ENCODE data around the gene P2RX2. TPM values are rescaled to one million over a fixed set of nuclear protein-coding genes. Genes with fewer than 3 reads are reported as not detected.

The P2RX2 gene
- polyA plus RNA-seq, 2 of the 4 experiments (the other 2 are of a cell fraction), result not detected

GRCh38 chr12:132587781-132588180 is 30.8 kb upstream of the P2RX2 start (continued):
- TF ChIP-seq, protein P1, sequence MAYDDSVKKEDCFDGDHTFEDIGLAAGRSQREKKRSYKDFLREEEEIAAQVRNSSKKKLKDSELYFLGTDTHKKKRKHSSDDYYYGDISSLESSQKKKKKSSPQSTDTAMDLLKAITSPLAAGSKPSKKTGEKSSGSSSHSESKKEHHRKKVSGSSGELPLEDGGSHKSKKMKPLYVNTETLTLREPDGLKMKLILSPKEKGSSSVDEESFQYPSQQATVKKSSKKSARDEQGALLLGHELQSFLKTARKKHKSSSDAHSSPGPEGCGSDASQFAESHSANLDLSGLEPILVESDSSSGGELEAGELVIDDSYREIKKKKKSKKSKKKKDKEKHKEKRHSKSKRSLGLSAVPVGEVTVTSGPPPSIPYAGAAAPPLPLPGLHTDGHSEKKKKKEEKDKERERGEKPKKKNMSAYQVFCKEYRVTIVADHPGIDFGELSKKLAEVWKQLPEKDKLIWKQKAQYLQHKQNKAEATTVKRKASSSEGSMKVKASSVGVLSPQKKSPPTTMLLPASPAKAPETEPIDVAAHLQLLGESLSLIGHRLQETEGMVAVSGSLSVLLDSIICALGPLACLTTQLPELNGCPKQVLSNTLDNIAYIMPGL (CRISPR knock-in tag; IDR thresholded peaks at IDR 0.05; ENCODE audit: borderline replicate concordance), result no peak
- TF ChIP-seq EP300 (IDR thresholded peaks at IDR 0.05), result no peak

- ATAC-seq, result peak in 1 of 2 experiments; percentile 8; a peak in 3 of 6 replicates
- Histone ChIP-seq H3K9me3 (no peaks in the 10 kb centered on the region), H3K27ac (no peak overlapping the region), H3K4me1 (no peaks in the 10 kb centered on the region), H3K4me3 (no peak overlapping the region), H3K4me2 (no peak overlapping the region)
- no peak for DNase-seq (ENCODE audit: low read depth in 1 of 2, low spot score in 1 of 2)
- ChIA-PET POLR2A (no interaction called here), CTCF (no interaction called here)
- no peak for TF ChIP-seq TP53 (CRISPR knock-in tag; IDR thresholded peaks at IDR 0.05)
- TF ChIP-seq, protein P2, sequence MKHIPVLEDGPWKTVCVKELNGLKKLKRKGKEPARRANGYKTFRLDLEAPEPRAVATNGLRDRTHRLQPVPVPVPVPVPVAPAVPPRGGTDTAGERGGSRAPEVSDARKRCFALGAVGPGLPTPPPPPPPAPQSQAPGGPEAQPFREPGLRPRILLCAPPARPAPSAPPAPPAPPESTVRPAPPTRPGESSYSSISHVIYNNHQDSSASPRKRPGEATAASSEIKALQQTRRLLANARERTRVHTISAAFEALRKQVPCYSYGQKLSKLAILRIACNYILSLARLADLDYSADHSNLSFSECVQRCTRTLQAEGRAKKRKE (CRISPR knock-in tag; IDR thresholded peaks at IDR 0.05; ENCODE audit: low read depth), result no peak
- no peak for TF ChIP-seq HOXB5 (CRISPR knock-in tag; IDR thresholded peaks at IDR 0.05)
- WGBS (ENCODE audit: missing lambda C conversion rate), result 66% methylated on average over 6 of the region's 6 CpGs
- no peak for FAIRE-seq
These were observed 30.3 kb upstream of the P2RX2 start for GRCh38 chr12:132588319-132588718.

- DNase-seq (ENCODE audit: low read depth in 1 of 2, low spot score in 1 of 2) (no peak), FAIRE-seq (no peak), ATAC-seq (no peak)
- Histone ChIP-seq H3K9me3 (no peaks in the 10 kb centered on the region), H3K4me1 (no peaks in the 10 kb centered on the region), H3K4me2 (no peak overlapping the region), H3K27ac (no peak overlapping the region), H3K4me3 (no peak overlapping the region)
- 67% methylated on average over 19 of the region's 19 CpGs for WGBS (ENCODE audit: missing lambda C conversion rate)
- CTCF ChIA-PET, result interaction anchor here (1.1 to 1.2 kb wide), 2 partner anchors 23 to 26 kb away, joined by 3 read pairs; no protein-coding TSS in a partner anchor
- POLR2A ChIA-PET, result no interaction called here
- TF ChIP-seq RAD21 (conservative IDR thresholded peaks at IDR 0.05 in 1 of 2, IDR thresholded peaks at IDR 0.05 in 1 of 2) (no peak), TFCP2L1 (CRISPR knock-in tag; IDR thresholded peaks at IDR 0.05) (no peak), USF2 (IDR thresholded peaks at IDR 0.05) (no peak), RNF2 (IDR thresholded peaks at IDR 0.05; ENCODE audit: borderline replicate concordance, low read depth) (no peak), POLR2AphosphoS2 (conservative IDR thresholded peaks at IDR 0.05; ENCODE audit: low read length) (no peak), CEBPB (IDR thresholded peaks at IDR 0.05) (no peak), CBX2 (IDR thresholded peaks at IDR 0.05; ENCODE audit: borderline replicate concordance, low read depth) (no peak)
These were observed 29.5 kb upstream of the P2RX2 start for GRCh38 chr12:132588821-132589669.

GRCh38 chr12:132591107-132591935 is 27.3 kb upstream of the P2RX2 start:
- no peak overlapping the region for H3K4me2 ChIP-seq
- 0 out of 3 replicates have a peak, but pooled peaks cover 3% of the 10 kb centered on the region for H3K4me1 ChIP-seq
- no peaks in the 10 kb centered on the region for H3K9me3 ChIP-seq
- no peak overlapping the region for H3K27ac ChIP-seq
- no peak for FAIRE-seq
- H3K4me3 ChIP-seq, result no peak overlapping the region
- TF ChIP-seq, protein P2 (CRISPR knock-in tag; IDR thresholded peaks at IDR 0.05; ENCODE audit: low read depth), result no peak
- TF ChIP-seq ZFP36 (IDR thresholded peaks at IDR 0.05; ENCODE audit: borderline replicate concordance, partially characterized antibody) (no peak), HOXB13 (CRISPR knock-in tag; IDR thresholded peaks at IDR 0.05; ENCODE audit: low read depth) (no peak), FOXS1 (CRISPR knock-in tag; IDR thresholded peaks at IDR 0.05) (no peak)
- TF ChIP-seq, protein P3, sequence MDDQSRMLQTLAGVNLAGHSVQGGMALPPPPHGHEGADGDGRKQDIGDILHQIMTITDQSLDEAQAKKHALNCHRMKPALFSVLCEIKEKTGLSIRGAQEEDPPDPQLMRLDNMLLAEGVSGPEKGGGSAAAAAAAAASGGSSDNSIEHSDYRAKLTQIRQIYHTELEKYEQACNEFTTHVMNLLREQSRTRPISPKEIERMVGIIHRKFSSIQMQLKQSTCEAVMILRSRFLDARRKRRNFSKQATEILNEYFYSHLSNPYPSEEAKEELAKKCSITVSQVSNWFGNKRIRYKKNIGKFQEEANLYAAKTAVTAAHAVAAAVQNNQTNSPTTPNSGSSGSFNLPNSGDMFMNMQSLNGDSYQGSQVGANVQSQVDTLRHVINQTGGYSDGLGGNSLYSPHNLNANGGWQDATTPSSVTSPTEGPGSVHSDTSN (IDR thresholded peaks at IDR 0.05), result no peak
- no peak for ATAC-seq
- ChIA-PET CTCF (interaction anchor here (0.7 to 1.3 kb wide), 5 partner anchors 9 to 177 kb away, joined by 3 to 5 read pairs (median 4); no protein-coding TSS in a partner anchor), POLR2A (no interaction called here)
- 76% methylated on average over 45 of the region's 45 CpGs for WGBS (ENCODE audit: missing lambda C conversion rate)
- DNase-seq (ENCODE audit: low read depth in 1 of 2, low spot score in 1 of 2), result no peak

Data from A549 (cell line).